GM12864 (cell line): ENCODE data around the gene TNFRSF25.

Source experiments
- DNase-seq: peaks from one replicate; pipeline ENCODE4 v3.0.0-alpha.2; 2011; ENCODE audit warnings: low read depth
- H3K4me3 ChIP-seq: 2 replicates; pipeline ENCODE4 v1.5.1; 2011; ENCODE audit warnings: mild to moderate bottlenecking, low read depth, low read length, control low read depth
- TF ChIP-seq, protein P1 (sequence below): IDR thresholded peaks from 2 replicates; pipeline ENCODE4 v1.5.1; 2011; ENCODE audit warnings: low read depth, mild to moderate bottlenecking, moderate library complexity, low read length, control low read depth, inconsistent platforms; ENCODE audit errors: missing control alignments

Gene TNFRSF25

DNA sequence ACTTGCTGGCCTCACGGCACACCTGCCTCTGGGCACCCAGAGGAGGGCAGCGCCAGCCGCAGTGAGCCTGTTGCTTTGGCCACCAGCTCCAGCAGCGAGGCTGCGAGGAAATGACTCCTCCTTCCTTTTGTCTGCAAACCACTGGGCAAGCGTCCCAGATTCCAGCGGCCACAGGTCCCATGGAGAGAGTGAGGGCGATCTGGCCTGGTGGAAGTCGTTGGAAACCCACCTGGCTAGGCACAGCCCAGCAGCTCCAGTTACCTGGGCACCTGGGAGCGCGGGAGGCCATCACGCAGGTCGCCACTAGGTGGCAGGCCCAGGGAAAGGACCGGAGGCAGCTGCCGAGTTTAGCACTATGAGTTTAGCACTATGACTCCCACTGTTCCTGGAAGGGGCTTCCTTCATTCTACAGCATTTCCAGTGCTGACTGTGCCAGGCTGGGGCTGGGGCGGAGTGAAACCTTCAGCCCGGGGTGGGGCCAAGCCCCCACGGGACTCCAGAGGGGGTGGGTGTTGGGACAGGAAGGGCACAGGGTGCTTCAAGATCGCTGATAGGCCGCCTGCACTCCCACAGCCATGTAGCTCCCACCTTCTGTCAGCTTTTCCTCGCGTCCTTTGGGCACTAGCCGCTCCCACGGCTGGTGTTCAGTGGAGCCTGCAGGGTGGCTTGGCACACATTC, 42.5 kb downstream of the TNFRSF25 start:
- TF ChIP-seq, protein P1, sequence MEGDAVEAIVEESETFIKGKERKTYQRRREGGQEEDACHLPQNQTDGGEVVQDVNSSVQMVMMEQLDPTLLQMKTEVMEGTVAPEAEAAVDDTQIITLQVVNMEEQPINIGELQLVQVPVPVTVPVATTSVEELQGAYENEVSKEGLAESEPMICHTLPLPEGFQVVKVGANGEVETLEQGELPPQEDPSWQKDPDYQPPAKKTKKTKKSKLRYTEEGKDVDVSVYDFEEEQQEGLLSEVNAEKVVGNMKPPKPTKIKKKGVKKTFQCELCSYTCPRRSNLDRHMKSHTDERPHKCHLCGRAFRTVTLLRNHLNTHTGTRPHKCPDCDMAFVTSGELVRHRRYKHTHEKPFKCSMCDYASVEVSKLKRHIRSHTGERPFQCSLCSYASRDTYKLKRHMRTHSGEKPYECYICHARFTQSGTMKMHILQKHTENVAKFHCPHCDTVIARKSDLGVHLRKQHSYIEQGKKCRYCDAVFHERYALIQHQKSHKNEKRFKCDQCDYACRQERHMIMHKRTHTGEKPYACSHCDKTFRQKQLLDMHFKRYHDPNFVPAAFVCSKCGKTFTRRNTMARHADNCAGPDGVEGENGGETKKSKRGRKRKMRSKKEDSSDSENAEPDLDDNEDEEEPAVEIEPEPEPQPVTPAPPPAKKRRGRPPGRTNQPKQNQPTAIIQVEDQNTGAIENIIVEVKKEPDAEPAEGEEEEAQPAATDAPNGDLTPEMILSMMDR: peak; percentile 92
- DNase-seq: no peak
- H3K4me3 ChIP-seq: no peak overlapping the region

DNA sequence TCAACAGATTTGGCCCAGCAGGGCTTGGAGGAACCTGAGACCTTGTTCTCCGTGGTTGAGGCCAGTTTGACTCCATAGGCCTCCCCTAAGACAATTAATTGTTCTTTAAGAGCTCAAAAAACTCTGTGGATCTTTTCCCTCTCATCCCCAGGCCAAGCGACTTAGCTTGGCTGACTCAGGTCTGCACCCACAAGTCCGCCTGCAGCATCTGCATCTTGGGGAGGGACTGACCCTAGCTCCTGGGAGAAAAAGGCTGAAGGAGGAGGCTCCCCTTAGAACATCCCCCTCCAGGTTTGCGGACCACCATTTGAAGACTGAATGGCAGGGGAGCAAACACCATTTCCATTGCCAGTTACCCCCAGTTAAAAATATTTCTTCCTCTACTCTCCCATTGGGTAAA, 44.7 kb downstream of the TNFRSF25 start:
- H3K4me3 ChIP-seq: no peak overlapping the region
- TF ChIP-seq, protein P1: no peak
- DNase-seq: no peak

DNA sequence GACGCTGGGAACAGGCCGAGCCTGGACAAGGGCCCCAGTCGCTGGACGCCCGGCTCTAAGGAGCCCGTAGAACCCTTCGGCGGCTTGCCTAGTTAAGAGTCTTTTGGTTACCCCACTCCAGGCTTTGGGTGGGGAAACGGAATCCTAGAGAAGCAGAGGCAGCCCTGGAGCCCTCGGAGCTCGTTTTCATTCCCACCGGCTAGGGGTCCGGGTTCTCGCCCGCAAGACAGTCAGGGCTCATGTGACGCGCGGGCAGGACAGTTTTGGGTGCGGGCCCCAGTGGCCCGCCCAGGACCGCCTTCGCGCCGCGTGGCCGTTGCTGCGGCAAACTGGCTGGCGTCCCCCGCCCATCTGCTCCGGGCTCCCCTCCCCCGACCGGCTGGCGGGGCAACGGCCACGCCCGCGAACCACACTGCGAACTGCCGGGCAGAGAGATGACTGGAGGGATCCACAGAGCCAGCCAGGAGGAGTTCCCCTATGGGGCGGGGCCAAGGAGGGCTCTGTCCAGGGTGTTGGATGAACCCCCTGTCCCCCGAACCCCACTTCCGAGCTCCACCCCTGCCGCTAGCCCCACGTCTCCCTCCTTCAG, 45.4 kb downstream of the TNFRSF25 start:
- no peak for DNase-seq
- no peak overlapping the region for H3K4me3 ChIP-seq
- TF ChIP-seq, protein P1: no peak

DNA sequence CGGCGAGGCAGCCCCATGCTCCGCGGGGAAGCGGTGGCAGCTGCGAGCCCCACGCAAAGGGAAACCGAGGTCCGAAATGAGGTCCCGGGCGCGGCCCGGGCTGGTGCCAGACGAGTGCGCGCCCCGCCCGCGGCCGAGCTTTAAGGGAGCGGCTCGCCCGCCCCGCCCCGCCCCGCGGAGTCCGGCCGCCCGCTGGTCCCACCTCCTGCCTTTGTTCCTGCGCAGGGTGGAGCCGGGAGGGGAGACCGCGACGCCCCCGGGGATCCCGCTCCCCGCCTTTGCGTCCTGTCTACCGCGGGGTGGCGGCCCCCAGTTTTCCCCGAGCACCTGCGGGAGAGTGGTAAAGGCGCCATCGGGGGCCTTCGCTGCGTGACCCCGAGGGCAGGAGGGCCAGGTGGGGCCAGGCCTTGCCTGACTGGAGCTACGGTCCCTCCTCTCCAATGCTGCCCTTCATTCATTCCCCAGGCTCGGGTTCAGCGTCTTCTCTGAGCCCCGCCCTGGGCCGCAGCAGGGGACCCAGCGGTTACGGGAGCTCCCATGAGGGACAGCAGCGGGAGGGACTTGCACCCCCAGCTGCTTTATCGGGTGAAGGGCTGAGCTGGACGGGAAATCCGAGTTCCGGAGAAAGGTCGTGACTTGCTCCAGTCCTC, 46.0 kb downstream of the TNFRSF25 start, which contains the start of gene HES2:
Gene HES2 (minus strand): TSS at position 116 of the 650 bp plus-strand sequence. CDS start 99 bp downstream, at position 17.
- H3K4me3 ChIP-seq: no peak within 1 kb of the TSS; the same call in 1 of the 2 replicates
- DNase-seq: no peak
- TF ChIP-seq, protein P1: no peak

DNA sequence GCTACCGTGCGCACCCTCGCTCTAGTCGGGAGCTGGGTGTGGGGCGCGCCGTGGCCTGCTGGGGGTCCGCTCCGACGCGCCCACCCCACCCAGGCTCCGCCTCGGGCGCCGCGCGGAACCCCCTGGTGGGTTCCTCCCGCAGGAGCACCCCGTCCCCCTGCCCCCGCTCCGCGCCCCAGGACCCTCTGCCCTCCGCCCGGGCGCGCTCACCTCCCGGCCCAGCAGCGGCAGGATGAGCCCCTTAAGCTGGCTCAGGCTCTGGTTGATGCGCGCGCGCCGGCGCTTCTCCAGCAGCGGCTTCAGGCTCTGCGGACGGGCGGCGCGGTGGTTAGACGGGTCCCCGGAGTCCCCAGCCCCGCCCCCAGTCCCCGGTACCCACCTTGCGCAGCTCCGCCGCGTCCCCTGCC, 46.6 kb downstream of the TNFRSF25 start:
- TF ChIP-seq, protein P1: no peak
- no peak for DNase-seq
- no peak overlapping the region; the same call in 1 of the 2 replicates for H3K4me3 ChIP-seq

DNA sequence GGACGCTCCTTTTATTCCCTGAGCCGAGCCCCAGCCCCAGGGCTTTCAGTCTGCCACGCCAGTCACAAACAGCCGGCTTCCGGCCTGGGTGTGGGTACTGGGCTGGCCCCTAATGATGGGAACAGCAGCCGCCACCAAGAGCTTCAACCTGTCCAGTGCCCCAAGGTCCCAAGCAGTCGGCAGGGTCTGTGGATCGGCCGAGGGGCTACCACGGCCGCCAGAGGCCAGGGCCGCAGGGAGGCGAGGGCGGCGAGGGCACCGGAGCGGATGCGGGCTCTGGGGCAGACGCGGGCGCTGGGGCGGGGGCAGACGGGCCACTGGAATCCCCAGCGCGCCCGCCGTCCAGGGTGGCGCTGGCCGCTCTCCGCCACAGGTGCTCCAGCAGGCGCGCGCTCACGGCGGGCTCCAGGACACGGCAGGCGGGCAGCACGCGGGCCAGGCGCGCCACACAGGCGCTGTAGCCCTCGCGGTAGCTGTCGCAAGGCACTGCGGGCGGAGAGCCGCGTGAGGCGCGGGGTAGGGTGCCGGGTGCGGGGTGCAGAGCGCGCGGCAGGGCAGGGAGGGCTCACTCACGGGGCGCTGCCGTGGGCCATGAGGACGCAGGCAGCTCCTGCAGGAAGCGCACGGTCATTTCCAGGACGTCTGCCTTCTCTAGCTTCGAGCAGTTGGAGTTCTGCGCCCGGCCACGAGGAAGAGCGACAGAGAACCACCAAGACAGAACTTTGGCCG, 47.1 kb downstream of the TNFRSF25 start:
- TF ChIP-seq, protein P1: no peak
- H3K4me3 ChIP-seq: no peak overlapping the region
- DNase-seq: no peak
